Mesenteric fat pad (tissue), 1 donor: ENCODE results near the gene ABHD17A. TPM values are rescaled to one million over a fixed set of nuclear protein-coding genes. Genes with fewer than 3 reads are reported as not detected.

Source experiments
- DNase-seq: peaks from one replicate; pipeline ENCODE4 v3.0.0-alpha.2; 2020; ENCODE audit warnings: low spot score
- long read RNA-seq: library from polyadenylated mRNA; unstranded; transcript quantifications from one replicate; pipeline ENCODE4 v2.0.0, GENCODE V29; 2020
- total RNA-seq: library from RNA; stranded (reverse); fragmentation: NEBNext Ultra II Directional; extraction: Animal tissue kit (Norgen Biotek cat#: 25700); gene quantifications from one replicate; pipeline ENCODE4 v1.2.1, GENCODE V29; 2021
- donor health status: DM: yes; HTN: yes; CAD: no.

ABHD17A gene
- 67.2 TPM for total RNA-seq
- long read RNA-seq, transcript ABHD17A-202 (5 exons, 1,757 nt), result major isoform, 9 of 23 reads
- long read RNA-seq, partial matches to known transcripts, result 12 of 23 reads
- long read RNA-seq, other reads (novel, unspliced or antisense), result 2 of 23 reads

- peak; percentile 98 for DNase-seq
These were observed at the start of gene ABHD17A for GRCh38 chr19:1885398-1886119. Gene ABHD17A, minus strand, starts transcription at chr19:1885496. Its CDS starts 3,930 bp downstream, at chr19:1881566.

DNA sequence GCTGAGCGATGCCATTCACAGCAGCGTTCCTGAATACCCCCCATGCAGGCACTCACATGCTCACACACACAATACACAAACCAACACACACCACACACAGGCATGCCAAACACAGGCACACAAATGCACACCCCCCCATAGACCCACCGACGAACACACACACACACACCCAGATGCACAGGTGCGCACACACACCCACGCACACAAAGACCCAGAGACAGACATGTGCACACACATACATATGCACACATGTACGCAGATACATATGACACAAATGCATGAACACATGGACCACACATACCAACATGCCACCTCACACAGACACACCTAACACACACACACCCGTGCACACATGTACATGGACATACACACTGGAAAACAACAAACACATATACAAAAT, 48.6 kb upstream of the ABHD17A start:
- DNase-seq, result no peak

DNA sequence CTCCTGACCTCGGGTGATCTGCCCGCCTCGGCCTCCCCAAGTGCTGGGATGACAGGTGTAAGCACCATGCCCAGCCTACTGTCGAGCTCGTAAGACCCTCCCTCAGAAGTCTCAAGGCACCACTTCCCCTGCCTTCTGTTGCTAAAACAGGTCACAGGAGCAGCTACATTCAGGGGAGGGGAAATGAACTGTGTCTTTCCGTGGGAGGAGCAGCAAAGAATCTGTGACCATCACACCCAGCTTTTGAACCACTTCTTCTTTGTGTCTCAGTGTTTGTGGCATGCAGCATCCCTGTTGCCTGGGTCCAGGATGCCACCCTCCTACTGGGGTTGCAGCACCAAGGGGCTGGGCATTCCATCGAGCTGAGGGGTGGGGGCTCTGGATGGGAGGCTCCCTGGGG, 47.9 kb upstream of the ABHD17A start:
- no peak for DNase-seq

DNA sequence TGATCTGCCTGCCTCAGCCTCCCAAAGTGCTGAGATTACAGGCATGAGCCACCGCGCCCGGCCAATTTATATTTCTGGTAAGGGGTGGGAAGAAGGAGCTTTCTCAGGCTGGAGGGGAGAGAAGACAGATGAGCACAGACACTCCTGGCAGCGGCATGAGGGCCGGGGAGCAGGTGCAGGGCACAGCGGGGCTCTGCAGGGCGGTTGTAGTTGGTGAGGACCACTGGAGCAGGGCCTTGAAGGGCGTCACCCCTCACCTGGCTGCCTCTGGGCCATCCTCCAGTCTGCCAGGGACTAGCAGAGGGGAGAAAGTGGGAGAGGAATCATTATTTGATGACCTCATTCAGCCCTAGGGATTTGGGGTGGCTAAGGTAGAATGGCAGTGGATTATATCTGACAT, 47.1 kb upstream of the ABHD17A start:
- no peak for DNase-seq

GRCh38 chr19:1931445-1931844, 46.1 kb upstream of the ABHD17A start:
- DNase-seq, result no peak

DNA sequence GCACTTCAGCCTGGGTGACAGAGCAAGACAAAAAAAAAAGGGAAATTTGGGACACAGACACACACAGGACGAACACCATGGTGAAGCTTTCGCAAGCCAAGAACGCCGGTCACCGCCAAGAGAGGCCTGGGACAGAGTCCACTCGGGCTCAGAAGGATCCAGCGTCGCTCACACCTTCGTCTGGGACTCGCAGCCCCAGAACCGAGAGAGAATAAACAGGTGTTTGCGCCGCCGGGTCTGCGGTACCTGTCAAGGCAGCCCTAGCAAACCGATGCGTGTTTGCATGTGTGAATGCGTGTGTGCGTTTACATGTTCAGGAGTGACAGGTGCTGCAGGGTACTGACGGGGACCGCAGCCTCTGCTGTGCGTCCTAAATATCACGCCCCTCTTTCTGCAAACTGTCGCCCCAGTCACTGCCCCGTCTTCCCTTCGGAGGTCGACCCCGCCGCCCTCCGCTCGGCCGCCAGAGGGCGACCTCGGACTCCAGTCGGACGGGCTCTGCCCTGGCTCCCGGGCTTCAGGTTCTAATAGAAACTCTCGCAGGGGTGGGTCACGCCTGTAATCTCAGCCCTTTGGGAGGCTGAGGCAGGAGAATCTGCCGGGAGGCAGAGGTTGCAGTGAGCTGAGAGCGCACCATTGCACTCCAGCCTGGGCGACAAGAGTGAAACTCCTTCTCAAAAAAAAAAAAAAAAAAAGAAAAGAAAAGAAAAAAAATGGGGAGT, 43.9 kb upstream of the ABHD17A start:
- DNase-seq, result no peak

DNA sequence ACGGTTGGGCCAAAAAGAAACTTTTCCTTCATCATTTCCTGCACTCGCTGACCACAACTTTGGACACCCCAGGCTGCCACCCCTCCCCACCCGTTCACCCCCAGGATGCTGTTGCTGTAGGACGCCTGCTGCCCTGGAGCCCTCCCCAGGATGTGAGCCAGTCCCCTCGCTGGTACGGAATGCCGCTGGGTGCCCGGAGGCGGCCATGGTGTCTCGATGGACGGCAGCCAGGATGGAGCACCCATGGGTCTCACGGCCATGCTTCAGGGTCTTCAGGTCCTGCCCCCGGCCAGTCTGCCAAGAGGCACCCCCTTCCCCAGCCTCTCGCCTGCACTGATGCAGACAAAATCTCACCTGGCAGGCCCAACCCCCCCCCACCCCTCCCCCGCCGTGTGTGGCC, 40.2 kb upstream of the ABHD17A start:
- DNase-seq, result no peak

DNA sequence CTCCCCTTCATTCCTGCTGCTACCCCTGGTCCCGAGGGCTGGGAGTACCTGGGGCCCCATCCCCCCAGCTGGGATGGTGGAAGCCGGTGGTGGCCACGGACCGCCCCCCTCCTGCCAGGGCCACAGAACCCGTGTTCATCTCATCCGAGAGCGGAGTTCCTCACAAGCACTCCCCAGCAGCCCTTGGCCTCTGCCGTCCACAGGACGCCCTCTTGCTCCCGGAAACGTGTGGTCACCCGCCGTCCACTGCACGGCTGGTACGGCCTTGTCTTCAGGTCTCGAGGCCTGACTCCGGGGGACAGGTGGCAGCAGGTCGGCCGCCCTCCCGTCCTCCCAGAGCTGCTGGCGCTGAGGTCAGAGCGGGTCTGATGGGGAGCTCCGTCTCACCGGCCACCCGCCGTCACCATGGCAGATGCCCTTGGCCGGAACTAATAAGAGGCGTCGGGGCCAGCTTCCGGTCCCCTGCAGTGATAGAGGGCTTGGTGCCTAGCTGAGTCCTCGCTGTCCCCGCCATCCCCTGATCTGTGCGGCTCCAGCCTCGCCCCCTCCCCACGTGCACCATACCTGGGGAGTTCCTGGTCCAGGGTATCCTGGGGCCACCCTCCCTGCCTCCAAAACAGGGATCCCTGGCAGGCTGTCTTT, 39.1 kb upstream of the ABHD17A start:
- DNase-seq, result no peak

- no peak for DNase-seq
These were observed 38.0 kb upstream of the ABHD17A start for GRCh38 chr19:1923319-1923718.

DNA sequence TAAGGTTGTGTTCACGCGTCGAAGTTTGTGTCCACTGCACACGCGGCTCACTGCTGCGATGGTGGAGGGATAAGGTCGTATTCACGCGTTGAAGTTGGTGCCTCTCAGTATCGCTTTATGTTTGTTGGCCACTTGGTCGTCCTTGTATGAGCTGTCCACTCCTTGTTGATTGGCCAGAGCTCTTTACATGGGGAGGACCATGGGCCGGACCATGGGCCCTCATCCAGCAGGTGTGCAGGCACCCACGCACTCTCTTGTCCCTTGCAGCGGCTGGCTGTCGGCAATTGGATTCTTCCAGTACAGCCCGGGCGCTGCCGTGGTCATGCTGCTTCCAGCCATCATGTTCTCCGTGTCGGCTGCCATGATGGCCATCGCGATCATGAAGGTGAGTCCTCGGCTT, 37.5 kb upstream of the ABHD17A start:
- no peak for DNase-seq

DNA sequence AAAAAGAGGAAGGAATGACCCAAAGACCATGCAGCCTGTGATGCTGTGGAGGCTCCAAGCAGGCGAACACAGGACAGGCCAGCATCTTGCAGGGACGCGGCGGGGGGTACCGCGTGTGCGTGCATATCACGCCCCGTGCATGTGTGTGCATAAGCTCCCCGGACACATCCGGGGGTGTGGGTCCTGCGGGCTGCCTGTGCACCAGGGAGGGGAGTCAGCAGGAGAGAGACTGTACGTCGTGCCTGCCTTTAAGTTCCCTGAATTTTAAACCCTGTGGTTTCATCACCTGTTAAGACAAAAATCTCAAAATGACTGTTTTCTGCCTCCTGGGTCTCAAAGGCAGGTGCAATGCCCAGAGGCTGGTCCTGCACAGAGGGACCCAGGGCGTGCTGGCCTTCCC, 36.5 kb upstream of the ABHD17A start:
- DNase-seq, result no peak

- DNase-seq, result no peak
These were observed 36.0 kb upstream of the ABHD17A start for GRCh38 chr19:1921326-1921725.

DNA sequence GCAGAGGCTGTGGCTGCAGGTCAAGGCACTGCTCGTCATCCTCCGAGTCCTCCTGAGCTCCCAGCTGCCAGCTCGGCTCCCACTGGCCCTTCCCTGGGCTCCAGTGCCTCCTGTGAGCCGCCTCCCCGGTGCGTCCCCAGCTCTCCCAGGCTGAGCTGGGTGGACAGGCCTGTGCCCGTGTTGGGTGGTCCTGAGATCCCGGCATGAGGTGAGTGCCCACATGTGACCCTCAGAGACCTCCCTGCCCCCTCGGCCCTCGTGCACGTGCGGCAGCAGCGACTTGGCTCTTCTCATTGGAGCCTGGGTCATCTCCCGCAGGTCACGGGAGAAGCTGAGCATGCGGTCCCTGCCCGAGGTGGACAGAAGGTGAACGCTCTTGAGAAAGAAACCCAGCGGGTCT, 35.3 kb upstream of the ABHD17A start:
- DNase-seq, result no peak

- DNase-seq, result no peak
These were observed 33.7 kb upstream of the ABHD17A start for GRCh38 chr19:1918975-1919374.

GRCh38 chr19:1917926-1918325, 32.6 kb upstream of the ABHD17A start:
- DNase-seq, result no peak

DNA sequence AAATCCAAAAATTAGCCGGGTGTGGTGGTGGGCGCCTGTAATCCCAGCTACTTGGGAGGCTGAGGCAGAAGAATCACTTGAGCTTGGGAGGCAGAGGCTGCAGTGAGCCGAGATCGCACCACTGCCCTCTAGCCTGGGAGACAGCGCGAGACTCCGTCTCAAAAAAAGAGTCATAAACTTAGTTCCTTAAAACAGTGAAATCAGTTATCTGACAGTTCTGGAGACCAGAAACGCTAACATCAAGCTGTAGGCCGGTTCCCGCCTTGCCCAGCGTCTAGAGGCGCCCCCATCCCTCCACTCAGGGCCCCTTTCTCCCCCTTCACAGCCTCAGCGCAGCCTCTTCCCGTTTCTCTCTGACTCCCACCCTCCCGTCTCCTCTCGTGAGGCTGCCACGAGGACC, 31.9 kb upstream of the ABHD17A start:
- no peak for DNase-seq

GRCh38 chr19:1914826-1915341, 29.6 kb upstream of the ABHD17A start:
- no peak for DNase-seq

- DNase-seq, result no peak
These were observed 28.7 kb upstream of the ABHD17A start for GRCh38 chr19:1913781-1914577.

DNA sequence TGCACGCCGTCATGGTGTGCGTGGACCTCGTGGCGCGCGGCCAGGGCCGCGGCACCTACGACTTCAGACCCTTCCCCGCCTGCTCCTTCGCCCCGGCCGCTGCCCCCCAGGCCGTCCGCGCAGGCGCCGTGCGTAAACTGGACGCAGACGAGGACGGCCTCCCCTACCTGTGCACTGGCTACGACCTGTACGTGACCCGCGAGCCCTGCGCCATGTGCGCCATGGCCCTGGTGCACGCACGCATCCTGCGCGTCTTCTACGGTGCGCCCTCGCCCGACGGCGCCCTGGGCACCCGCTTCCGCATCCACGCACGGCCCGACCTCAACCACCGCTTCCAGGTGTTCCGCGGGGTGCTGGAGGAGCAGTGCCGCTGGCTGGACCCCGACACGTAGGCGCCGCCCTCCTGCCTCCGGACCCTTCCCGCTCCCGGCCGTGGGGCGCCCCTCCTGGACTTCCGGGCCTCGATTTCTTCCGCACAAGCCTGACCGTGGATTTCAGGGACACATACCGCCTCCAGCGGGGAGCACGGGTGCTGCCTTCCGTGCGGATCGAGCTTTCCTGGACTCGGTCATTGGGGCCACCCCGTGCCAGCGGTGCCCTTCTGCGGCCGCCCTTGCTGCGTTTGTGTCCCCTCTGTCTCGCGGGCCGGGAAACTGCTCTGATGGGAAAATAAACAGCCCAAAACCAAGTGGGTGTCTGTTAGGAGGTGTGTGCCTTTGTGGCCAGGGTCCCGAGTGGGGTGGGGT, 27.6 kb upstream of the ABHD17A start:
- DNase-seq, result no peak

GRCh38 chr19:1911995-1912394, 26.7 kb upstream of the ABHD17A start:
- DNase-seq, result no peak
